Measurements from ENCODE around the gene CHAT.
A peak's percentile ranks its signal among the peaks of the same experiment; 100 is the strongest.

Gene CHAT

GRCh38 chr10:49689882-49690510 lies 76.2 kb downstream of the CHAT start:
- no peak for DNase-seq

- peak; percentile 53 for DNase-seq
Measured at GRCh38 chr10:49690698-49691356, 77.0 kb downstream of the CHAT start.

GRCh38 chr10:49691588-49691987 lies 77.8 kb downstream of the CHAT start:
- DNase-seq: no peak

GRCh38 chr10:49694466-49694865 lies 80.6 kb downstream of the CHAT start:
- DNase-seq: no peak

GRCh38 chr10:49696311-49696710 lies 82.5 kb downstream of the CHAT start:
- no peak for DNase-seq

GRCh38 chr10:49698679-49699078 lies 84.8 kb downstream of the CHAT start:
- DNase-seq: no peak

GRCh38 chr10:49700211-49700610 lies 86.4 kb downstream of the CHAT start:
- DNase-seq: no peak

GRCh38 chr10:49700997-49701396 lies 87.2 kb downstream of the CHAT start:
- no peak for DNase-seq

GRCh38 chr10:49707585-49707984 lies 93.7 kb downstream of the CHAT start:
- DNase-seq: no peak

- no peak for DNase-seq
Measured at GRCh38 chr10:49709934-49710333, 96.1 kb downstream of the CHAT start.

- DNase-seq: no peak
Measured at GRCh38 chr10:49710966-49711365, 97.1 kb downstream of the CHAT start.

- DNase-seq: no peak
Measured at GRCh38 chr10:49711481-49711880, 97.6 kb downstream of the CHAT start.

- DNase-seq: no peak
Measured at GRCh38 chr10:49713266-49713665, 99.4 kb downstream of the CHAT start.

Data from kidney glomerular epithelial cell (primary cell).